Common myeloid progenitor, CD34-positive (primary cell): ENCODE results near the gene DNAJB14.
A peak's percentile ranks its signal among the peaks of the same experiment; 100 is the strongest.

Experiments used
- CTCF ChIA-PET: fragments of 350-600 bp; sonication (Branson Sonifier 250); formaldehyde crosslinking; loops from one replicate; lab custom pipeline; 2021; ENCODE audit warnings: antibody characterized with exemption; lab: Charles Lee
- POLR2A ChIA-PET: fragments of 350-600 bp; sonication (Branson Sonifier 250); formaldehyde crosslinking; loops from one replicate; lab custom pipeline; 2021; ENCODE audit warnings: antibody characterized with exemption; lab: Charles Lee
- DNase-seq, 3 donors: peaks; one replicate each; pipeline versions ENCODE4 v3.0.0 to v3.0.0-alpha.2; 2013
- H3K27ac ChIP-seq, 2 experiments: 1 replicate in 1 of 2; 2 replicates in 1 of 2; pipeline ENCODE4 v1.7.0; 2013; ENCODE audit warnings: inconsistent platforms in 2 of 2, low read length in 2 of 2, mild to moderate bottlenecking in 2 of 2, low read depth in 1 of 2, moderate library complexity in 1 of 2; ENCODE audit not compliant: severe bottlenecking in 2 of 2, insufficient read depth in 1 of 2, poor library complexity in 1 of 2
- H3K27me3 ChIP-seq, 5 experiments: replicated peaks in 2 of 5; 1 replicate in 3 of 5; 2 replicates in 2 of 5; pipeline versions ENCODE4 v1.6.1 to v1.7.0; 2013; ENCODE audit warnings: low read length in 4 of 5, mild to moderate bottlenecking in 2 of 5, moderate library complexity in 2 of 5, inconsistent platforms in 1 of 5; ENCODE audit not compliant: insufficient read depth in 5 of 5, control insufficient read depth in 4 of 5
- H3K36me3 ChIP-seq, 4 experiments: 1 replicate in 2 of 4; 2 replicates in 2 of 4; pipeline versions ENCODE4 v1.6.1 to v1.7.0; 2013; ENCODE audit warnings: low read length in 3 of 4, control low read depth in 1 of 4, mild to moderate bottlenecking in 1 of 4; ENCODE audit not compliant: control insufficient read depth in 4 of 4, insufficient read depth in 4 of 4
- H3K4me1 ChIP-seq, 4 experiments: 1 replicate in 3 of 4; 2 replicates in 1 of 4; pipeline versions ENCODE4 v1.6.1 to v1.7.1; 2013; ENCODE audit warnings: low read length in 3 of 4, mild to moderate bottlenecking in 3 of 4, control low read depth in 1 of 4, inconsistent platforms in 1 of 4, moderate library complexity in 1 of 4; ENCODE audit not compliant: control insufficient read depth in 4 of 4, insufficient read depth in 4 of 4; ENCODE audit errors: control extremely low read depth in 1 of 4
- H3K4me3 ChIP-seq, 7 experiments: 1 replicate in 4 of 7; 2 replicates in 3 of 7; pipeline versions ENCODE4 v1.5.1 to v1.7.0; 2013; ENCODE audit warnings: mild to moderate bottlenecking in 7 of 7, low read length in 6 of 7, moderate library complexity in 6 of 7, inconsistent platforms in 2 of 7, low read depth in 2 of 7, control low read depth in 1 of 7; ENCODE audit not compliant: insufficient read depth in 4 of 7, control insufficient read depth in 1 of 7; ENCODE audit errors: extremely low read depth in 1 of 7
- H3K9me3 ChIP-seq, 5 experiments: 1 replicate in 4 of 5; 2 replicates in 1 of 5; pipeline versions ENCODE4 v1.6.1 to v1.7.1; 2013; ENCODE audit warnings: low read length in 4 of 5, mild to moderate bottlenecking in 2 of 5, inconsistent platforms in 1 of 5, low read depth in 1 of 5, moderate library complexity in 1 of 5; ENCODE audit not compliant: control insufficient read depth in 4 of 5, insufficient read depth in 2 of 5; ENCODE audit errors: control extremely low read depth in 1 of 5
- WGBS: methylation state at CpG from one replicate; pipeline ENCODE4 v1.1.5; 2013; ENCODE audit not compliant: insufficient coverage; 5-methylcytosine and 5-hydroxymethylcytosine counted together

DNAJB14 gene

GRCh38 chr4:99852199-99852749 lies 94.1 kb downstream of the DNAJB14 start:
- DNase-seq: no peak
- Histone ChIP-seq H3K27ac (no peak overlapping the region), H3K4me1 (peaks cover 18 to 32% (median 26%) of the 10 kb centered on the region in 4 experiments), H3K36me3 (peaks cover 0 to 14% (median 12%) of the 10 kb centered on the region in 4 experiments), H3K9me3 (no peaks in the 10 kb centered on the region), H3K27me3 (no peaks in the 10 kb centered on the region), H3K4me3 (no peak overlapping the region)
- WGBS: 93% methylated on average over 2 of the region's 3 CpGs
- ChIA-PET POLR2A (no interaction called here), CTCF (interaction anchor here (2.2 to 2.4 kb wide), 2 partner anchors 22 to 41 kb away, joined by 7 read pairs; no protein-coding TSS in a partner anchor)

DNA sequence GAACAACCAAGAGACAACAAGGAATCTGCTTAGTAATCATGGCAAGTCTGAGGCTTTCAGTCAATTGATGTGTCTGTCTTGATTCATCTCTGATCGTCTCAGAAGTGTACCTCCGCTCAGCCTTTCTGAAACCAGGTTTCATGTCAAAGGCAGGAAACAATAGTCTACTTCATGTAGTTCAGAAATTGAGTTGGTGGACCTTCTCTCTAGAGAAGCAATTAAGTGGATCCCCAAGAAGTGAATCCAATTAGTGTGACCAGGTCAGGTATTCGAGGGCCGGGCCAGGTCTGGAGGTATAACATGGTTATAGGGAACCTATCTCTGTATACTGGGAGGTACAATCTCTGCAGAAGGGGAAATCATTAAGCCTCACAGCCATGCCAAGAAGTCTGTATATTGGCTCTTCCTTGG lies 97.8 kb downstream of the DNAJB14 start:
- CTCF ChIA-PET: interaction anchor here (2.1 kb wide), 1 partner anchor 37 kb away, joined by 10 read pairs; no protein-coding TSS in a partner anchor
- WGBS: 98% methylated on average over 4 of the region's 4 CpGs
- H3K36me3 ChIP-seq: peaks cover 0 to 11% (median 8%) of the 10 kb centered on the region in 4 experiments
- no peaks in the 10 kb centered on the region for H3K9me3 ChIP-seq
- POLR2A ChIA-PET: no interaction called here
- DNase-seq: no peak
- peaks cover 12 to 20% (median 18%) of the 10 kb centered on the region in 4 experiments for H3K4me1 ChIP-seq
- no peak overlapping the region for H3K4me3 ChIP-seq
- no peaks in the 10 kb centered on the region for H3K27me3 ChIP-seq
- H3K27ac ChIP-seq: no peak overlapping the region

GRCh38 chr4:99847362-99847976 lies 98.9 kb downstream of the DNAJB14 start:
- Histone ChIP-seq H3K36me3 (peaks cover 0 to 9% (median 4%) of the 10 kb centered on the region in 4 experiments), H3K4me1 (peaks cover 12 to 20% (median 18%) of the 10 kb centered on the region in 4 experiments), H3K27me3 (no peaks in the 10 kb centered on the region), H3K4me3 (peak overlapping the region in 2 of 7 experiments; percentile 34), H3K9me3 (no peaks in the 10 kb centered on the region), H3K27ac (peak overlapping the region in 1 of 2 experiments; percentile 57)
- WGBS: 56% methylated on average over 6 of the region's 10 CpGs
- ChIA-PET POLR2A (no interaction called here), CTCF (interaction anchor here (0.8 to 2.1 kb wide), 4 partner anchors 9 to 36 kb away, joined by 3 to 10 read pairs (median 4); no protein-coding TSS in a partner anchor)
- DNase-seq: peak in 2 of 3 donors; percentile 64 to 75

DNA sequence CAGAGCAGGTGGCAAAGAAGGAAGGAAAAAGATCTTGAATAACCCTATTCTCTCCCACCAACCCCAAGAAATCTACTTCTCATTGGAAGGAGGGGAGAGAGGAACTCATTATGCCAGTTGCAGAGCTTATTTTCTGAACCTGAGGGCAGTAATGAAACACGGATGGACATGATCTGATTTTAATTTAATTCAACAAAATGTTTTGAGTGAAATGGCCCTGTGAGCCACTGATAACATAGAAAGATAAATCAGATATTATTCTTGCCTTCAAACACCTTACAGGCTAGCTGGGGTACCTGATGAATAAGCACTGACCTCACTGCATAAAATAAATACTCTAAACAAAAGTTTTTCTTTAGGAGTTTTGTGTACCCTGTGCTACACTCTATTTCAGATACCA lies 99.5 kb downstream of the DNAJB14 start:
- CTCF ChIA-PET: interaction anchor here (1.1 to 2.1 kb wide), 5 partner anchors 9 to 39 kb away, joined by 3 to 10 read pairs (median 3); no protein-coding TSS in a partner anchor
- POLR2A ChIA-PET: no interaction called here
- WGBS: no CpG with 5 or more reads among the region's 1 CpG
- peak overlapping the region in 1 of 2 experiments; percentile 57 for H3K27ac ChIP-seq
- peak in 1 of 3 donors; percentile 8 for DNase-seq
- H3K27me3 ChIP-seq: no peaks in the 10 kb centered on the region
- H3K9me3 ChIP-seq: no peaks in the 10 kb centered on the region
- peaks cover 0 to 10% (median 6%) of the 10 kb centered on the region in 4 experiments for H3K36me3 ChIP-seq
- no peak overlapping the region for H3K4me3 ChIP-seq
- H3K4me1 ChIP-seq: peaks cover 12 to 20% (median 18%) of the 10 kb centered on the region in 4 experiments
